Sigmoid colon (tissue), 4 donors: ENCODE data around the gene MTAP.

Experiments used
- POLR2A ChIP-seq, 2 donors: fragments of 450-650 bp; IDR thresholded peaks; one replicate each; pipeline ENCODE4 v1.6.1; 2016; ENCODE audit warnings: antibody characterized with exemption in 2 of 2, mild to moderate bottlenecking in 2 of 2, moderate library complexity in 2 of 2
- POLR2AphosphoS5 ChIP-seq, 4 donors: sonication (generic); formaldehyde crosslinking; IDR thresholded peaks; one replicate each; pipeline ENCODE4 v1.6.1; 2017; ENCODE audit warnings: antibody characterized with exemption in 4 of 4
- TF ChIP-seq, protein P1 (sequence below), 4 experiments: fragments of 450-650 bp in 3 of 4; fragments of 200-600 bp in 1 of 4; IDR thresholded peaks; one replicate each; pipeline ENCODE4 v1.5.1; 2016 to 2019; ENCODE audit warnings: antibody characterized with exemption in 4 of 4, mild to moderate bottlenecking in 3 of 4, moderate library complexity in 2 of 4

DNA sequence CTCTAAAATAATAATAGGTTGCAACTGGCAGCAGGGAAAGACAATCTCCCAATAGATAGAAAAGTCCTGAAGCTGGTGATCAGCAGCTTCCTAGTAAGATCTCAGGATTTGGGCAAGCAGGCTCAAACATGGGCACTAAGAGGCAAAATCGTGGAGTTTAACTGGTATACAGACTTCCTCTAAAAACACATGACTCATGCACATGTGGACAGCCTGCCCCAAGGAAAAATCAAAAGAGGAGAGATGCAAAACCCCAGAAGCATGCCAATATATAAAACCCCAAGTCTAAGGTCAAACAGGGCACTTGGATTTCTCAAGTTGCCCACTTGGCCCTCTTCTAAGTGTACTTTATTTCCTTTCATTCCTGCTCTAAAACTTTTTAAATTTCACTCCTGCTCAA is 129.0 kb downstream of the MTAP start:
- TF ChIP-seq, protein P1, sequence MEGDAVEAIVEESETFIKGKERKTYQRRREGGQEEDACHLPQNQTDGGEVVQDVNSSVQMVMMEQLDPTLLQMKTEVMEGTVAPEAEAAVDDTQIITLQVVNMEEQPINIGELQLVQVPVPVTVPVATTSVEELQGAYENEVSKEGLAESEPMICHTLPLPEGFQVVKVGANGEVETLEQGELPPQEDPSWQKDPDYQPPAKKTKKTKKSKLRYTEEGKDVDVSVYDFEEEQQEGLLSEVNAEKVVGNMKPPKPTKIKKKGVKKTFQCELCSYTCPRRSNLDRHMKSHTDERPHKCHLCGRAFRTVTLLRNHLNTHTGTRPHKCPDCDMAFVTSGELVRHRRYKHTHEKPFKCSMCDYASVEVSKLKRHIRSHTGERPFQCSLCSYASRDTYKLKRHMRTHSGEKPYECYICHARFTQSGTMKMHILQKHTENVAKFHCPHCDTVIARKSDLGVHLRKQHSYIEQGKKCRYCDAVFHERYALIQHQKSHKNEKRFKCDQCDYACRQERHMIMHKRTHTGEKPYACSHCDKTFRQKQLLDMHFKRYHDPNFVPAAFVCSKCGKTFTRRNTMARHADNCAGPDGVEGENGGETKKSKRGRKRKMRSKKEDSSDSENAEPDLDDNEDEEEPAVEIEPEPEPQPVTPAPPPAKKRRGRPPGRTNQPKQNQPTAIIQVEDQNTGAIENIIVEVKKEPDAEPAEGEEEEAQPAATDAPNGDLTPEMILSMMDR (IDR thresholded peaks at IDR 0.05): no peak
- TF ChIP-seq POLR2A (IDR thresholded peaks at IDR 0.05) (no peak), POLR2AphosphoS5 (IDR thresholded peaks at IDR 0.05) (no peak)
